ENCODE results near the gene B4GALT1.

The B4GALT1 gene

DNA sequence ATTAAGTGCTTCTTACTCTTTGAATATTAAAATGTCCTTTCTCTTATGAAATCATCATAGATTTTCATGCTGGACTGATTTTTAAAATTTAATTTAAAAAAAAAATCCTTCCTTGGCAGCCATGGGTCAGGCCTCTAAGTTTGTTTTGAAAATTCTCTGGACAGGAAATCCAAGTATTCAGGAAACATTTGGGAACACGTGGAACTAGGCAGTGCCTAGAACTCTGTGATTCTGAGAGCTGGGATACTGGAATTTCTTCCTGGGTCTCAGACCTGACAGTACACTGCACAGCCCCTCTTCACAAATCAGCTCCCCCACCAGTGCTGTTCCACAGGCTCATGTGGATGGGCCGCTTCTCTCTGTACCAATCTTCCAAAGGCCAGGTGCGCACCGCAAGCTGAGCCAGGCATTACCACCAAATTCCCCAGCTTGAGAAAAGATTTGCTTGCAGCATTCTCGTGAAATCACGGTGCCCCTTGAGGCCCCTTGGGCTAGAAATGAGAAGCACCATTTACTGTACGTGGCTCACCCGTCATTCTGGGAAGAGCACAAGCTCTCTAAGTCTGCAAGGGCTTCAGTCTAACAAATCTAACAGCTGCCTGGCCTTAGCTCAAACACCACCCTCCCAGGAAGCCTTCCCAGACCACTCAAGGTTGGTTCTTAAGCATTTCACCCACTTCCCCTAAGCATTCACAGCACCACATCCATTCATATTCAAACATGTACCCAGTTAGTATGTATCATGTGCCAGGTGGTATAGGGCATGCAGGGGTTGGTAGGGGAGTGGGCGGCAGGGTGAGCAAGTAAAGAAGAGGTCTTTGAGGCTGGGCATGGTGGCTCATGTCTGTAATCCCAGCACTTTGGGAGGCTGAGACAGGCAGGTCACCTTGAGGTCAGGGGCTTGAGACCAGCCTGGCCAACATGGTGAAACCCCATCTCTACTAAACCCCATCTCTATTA is 26.5 kb downstream of the B4GALT1 start:
- no peak for DNase-seq (ENCODE audit: low read depth, low spot score)

DNA sequence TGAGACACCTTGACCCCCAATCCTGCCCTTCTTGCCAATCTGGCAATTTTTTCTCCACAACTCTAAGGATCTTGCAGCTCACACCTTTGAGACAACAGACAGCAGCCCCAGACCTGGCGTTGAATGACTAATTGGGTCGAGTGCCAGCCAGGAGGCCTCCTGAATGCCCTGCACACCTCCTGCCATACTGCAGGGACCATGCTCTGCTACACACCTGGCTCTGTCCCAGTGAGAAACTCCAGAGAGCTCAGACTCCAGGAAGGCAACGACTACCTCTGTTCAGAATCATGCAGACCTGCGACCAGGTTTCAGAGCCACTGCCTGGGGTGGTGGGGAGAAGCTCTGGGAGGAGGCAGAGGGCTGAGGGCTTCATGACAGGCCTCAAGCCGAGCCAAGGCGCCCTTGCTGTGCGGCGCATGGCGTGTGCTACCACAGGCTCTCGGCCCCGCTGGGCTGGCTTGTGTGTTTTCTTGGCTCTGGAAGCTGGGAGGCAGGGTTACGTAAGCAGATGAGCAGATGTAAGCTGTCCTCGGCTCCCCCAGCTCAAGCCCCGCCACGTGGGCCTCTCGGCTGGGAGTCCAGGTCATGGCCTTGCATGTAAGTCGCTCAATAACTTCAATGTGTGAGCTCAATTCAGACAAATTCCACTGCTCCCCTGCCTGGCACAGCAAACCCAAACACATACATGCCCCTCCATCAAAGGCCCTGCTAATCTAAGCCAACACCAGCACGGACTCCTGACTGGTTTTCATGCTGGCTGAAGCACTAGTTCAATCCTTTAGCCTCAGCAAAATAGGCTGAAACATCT is 27.5 kb downstream of the B4GALT1 start:
- no peak for DNase-seq (ENCODE audit: low read depth, low spot score)

- DNase-seq (ENCODE audit: low read depth, low spot score), result no peak
These were observed 28.4 kb downstream of the B4GALT1 start for GRCh38 chr9:33138768-33139167.

- no peak for DNase-seq (ENCODE audit: low read depth, low spot score)
These were observed 29.3 kb downstream of the B4GALT1 start for GRCh38 chr9:33137781-33138264.

- no peak for DNase-seq (ENCODE audit: low read depth, low spot score)
These were observed 30.1 kb downstream of the B4GALT1 start for GRCh38 chr9:33136721-33137670.

GRCh38 chr9:33135470-33135958 is 31.6 kb downstream of the B4GALT1 start:
- DNase-seq (ENCODE audit: low read depth, low spot score), result no peak

- DNase-seq (ENCODE audit: low read depth, low spot score), result no peak
These were observed 32.1 kb downstream of the B4GALT1 start for GRCh38 chr9:33135031-33135461.

DNA sequence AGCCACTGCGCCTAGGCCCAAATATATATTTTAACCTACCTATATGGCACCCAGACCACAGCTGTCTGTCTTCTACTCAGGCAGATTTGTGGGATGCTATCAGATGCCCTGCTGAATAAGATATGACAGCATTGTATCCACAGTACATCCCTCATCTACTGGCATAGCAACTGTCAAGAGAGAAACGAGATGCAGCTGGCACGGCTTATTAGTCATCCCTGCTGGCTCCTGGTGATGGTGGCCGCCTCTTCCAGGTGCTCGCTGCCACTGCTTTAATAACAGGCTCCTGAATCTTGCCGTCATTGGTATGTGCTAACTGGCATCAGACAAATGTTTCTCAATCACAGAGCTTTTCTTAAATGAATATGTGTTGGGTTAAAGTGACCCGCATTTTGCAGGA is 34.0 kb downstream of the B4GALT1 start:
- DNase-seq (ENCODE audit: low read depth, low spot score), result no peak

DNA sequence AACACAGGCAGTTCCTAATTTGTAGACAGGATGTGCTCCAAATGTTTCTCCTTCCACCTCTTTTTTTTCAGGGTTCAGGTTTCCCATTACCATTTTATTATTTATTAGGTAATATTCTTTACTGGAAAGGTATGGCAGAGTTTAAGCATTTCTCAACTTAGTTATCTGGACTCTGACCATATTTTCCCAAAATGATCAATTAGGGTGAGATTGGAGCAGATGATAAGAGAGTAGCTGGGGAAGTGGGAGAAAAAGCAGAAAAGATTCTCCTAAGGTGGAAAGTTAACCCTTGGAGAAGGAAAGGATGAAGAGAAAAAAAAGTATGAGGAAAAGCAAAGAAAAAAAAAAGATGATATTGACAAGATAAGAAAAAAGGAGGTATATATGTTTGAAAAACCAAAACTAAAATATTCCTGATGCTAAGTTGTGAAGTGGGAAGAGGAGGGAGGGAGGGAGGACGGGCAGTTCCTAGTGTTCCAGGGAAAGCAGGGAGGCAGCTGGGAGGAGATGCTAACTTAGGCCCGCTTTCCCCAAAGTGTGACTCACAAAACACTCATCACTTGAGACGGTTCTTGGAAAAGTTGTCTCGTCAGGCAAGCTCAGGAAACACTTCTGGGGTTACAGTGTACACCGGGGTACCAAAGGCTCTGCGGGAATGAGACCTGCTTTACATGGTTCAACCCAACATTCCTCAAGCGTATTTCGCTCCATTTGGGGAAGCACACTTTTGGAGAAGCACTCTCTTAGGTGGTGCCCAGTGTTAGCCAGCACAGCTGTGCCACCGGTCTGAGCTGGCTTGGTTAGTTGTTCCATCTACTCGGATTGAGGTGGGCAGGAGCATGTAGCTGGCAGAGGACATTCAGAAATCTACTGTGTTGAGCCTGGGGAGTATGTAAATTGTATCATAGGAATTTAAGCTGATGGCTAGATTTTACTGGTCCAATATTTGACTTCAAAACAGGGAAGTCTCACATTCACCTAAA is 35.1 kb downstream of the B4GALT1 start:
- DNase-seq (ENCODE audit: low read depth, low spot score), result no peak

DNA sequence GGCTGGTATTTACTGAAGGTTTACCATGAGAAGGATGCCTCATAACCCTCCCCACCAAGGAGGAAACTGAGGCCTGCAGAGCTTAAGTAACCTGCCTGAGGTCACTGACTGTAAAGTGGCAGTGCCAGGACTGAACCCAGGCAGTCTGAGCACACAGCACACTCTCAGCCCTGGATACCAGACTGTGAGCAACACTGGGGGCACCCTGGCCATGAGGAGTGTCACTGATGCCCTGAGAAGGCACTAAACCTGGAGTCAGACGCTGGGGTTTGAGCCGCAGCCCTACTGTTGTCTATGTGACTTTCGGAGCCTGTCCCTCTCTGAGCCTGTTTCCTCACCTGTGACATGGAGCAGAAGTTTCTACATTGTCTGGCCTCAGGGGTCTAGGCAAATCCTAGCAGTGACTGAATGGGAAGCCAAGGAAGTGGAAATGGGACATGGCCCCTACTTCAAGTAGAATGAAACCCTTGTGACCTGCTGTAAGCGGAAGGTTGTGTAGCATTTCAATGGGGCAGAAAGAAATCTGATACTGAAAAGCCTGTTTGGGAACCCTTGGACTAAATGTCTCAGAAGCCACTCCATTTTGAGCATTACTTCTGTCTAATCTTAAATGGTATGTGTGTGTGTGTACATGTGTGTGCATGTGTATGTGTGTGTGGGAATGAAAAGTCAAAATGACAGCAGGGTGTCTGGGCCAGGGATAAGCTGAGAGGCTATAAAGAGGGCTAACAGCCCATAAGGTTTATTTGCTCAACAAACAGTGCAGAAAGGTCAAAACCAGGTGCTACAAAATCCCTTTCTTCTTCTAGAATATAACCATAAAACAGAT is 36.0 kb downstream of the B4GALT1 start:
- no peak for DNase-seq (ENCODE audit: low read depth, low spot score)

DNA sequence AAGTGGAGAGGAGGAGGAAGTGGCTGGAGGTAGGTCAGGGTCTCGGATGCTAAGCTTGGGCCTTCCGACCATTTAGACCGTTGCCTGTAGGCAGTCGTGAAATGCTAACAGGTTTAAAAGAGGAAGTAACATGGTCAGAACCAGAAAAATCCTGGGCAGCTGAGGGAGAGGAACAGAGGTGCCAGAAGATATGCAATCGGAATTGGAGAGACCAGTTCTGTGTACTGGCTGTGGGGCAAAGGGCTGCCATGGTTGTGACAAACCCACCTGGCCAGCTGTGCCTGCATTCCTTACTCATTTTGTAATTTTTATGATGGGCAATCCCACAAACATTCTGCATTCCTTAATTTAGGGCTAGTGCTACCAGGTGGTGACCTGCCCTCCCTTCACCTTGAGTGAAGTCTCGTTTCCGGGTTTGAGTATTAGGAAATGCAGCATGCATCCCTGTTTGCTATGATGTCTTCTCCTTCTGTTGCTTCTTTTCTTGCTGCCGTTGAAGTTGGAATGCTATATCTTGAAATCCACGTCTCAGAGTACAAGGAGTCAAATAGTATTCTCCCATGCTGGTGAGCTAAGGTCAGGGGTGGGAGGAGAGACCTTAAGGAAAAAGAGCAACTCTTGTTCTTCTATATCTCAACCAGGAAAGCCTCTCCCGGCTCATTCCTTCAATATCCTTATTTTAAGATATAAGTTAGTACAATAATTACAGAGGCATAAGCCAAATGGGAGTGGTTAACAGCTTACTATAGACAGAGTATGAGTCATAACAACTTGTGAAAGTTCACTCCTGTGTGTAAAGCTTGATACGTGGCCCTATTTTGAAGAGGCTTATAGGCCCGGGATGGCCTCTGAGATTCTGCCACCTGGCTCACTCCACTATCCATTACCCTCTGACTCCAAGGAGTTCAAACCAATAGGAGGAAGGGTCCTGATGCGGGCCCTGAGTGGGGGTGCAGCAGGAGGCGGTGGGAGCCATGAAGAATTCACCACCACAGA is 37.0 kb downstream of the B4GALT1 start:
- no peak for DNase-seq (ENCODE audit: low read depth, low spot score)

DNA sequence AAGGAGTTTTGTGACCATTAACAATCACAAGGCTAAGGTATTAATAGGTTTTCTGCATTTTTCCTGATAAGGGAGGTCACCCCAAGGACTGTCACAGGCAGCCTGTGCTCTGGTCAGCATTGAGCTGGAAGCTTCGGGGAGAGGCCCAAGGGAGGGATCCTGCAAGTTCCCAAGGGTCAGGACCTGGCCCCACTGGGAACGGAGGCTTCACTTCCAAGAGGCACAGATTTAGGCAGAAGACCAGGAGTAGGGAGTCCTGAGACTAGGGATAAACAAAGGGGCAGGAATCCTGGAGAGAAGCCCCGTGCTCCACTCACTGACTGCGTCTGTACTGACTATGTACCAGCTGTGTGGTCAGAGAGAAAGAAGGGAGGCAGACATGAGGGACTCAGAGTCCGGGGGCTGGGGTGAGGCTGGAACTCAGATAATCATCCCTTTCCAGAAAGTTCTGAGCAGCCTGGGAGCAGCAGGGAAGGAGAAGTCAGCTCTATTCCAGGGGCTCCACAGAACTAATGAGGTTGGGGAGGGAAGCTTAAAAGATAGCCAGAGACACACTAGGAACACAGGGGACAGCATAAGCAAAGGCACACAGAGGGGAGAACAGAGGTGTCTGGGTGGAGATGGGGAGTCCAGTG is 37.8 kb downstream of the B4GALT1 start:
- no peak for DNase-seq (ENCODE audit: low read depth, low spot score)

DNA sequence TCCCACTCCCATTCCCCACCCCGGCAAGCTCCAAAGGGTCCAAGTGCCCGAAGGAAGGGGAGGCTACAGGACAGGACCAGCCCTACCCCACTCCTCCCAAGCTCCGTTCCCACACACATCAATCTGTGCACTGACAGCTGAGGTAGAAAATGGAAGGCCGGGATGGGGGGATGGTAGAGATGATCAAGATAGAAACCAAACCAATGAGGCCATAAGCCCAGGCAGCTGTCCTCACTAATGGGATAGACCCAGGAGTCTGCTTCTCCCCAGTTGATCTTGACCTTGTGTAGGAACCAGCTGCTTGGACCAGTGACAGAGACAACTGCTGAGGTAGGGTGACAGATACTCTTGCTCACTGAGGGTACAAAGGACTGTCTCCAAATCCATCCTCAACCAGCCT is 38.6 kb downstream of the B4GALT1 start:
- DNase-seq (ENCODE audit: low read depth, low spot score), result no peak

DNA sequence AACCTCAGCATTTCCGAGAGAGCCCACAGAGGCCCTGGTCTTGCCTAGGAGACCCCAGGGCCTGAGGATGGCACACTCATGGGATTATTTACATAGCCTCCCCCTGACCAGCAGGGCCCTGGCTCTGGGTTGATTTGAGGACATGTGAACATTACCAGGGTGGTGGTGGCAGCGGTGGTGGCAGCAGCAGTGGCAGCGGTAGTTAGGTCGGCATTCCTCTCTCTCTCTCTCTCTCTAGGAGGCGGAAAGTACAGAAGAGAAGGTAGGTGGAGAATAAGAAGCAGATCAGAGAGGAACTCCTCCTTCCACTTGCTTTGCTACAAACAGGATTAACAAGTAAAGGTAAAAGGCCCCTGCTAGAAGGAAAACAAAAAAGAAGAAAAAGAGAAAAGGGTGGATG is 39.3 kb downstream of the B4GALT1 start:
- no peak for DNase-seq (ENCODE audit: low read depth, low spot score)

DNA sequence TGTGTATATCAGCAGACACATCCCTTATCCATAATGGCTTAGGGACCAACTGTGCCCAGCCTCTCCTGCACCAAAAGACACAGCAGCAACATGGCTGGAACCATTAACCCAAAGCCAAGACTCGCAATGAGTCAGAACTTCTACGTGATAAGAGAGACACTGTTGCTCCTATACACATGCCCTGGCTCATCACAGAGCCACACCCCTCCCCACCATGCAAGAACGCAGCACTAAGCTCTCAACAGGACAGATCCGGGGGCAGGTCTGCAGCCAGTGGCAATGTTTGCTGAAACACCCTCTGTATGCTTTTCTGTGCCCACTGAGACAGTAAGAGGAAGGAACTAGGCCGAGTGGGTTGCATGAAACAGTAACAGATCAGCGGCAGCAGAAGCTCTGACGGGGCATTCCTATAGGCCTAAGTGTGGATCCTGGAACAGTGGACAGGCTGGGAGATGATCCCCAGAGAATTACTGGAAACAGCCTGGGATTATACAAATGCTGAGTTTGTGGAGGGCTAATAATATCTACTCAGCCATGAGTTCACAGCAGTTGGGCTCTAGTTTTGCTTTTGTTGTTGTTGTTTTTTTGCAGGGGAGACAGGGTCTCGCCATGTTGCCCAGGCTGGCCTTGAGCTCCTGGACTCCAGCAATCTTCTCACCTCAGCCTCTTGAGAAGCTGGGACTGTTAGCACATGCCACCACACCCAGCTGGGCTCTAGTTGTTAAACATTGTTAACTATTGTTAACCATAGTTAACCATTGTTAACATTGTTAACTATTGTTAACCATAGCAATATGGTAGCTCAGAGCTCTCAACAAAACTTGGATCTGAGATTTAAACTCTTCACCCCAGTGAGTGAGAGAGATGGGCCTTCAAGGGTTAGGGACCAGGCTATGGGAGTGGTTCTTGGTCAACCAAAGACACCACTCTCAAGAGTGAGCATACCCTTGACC is 41.0 kb downstream of the B4GALT1 start:
- no peak for DNase-seq (ENCODE audit: low read depth, low spot score)

GRCh38 chr9:33125461-33125860 is 41.7 kb downstream of the B4GALT1 start:
- no peak for DNase-seq (ENCODE audit: low read depth, low spot score)
